ENCODE results near the gene SCO2.

DNA sequence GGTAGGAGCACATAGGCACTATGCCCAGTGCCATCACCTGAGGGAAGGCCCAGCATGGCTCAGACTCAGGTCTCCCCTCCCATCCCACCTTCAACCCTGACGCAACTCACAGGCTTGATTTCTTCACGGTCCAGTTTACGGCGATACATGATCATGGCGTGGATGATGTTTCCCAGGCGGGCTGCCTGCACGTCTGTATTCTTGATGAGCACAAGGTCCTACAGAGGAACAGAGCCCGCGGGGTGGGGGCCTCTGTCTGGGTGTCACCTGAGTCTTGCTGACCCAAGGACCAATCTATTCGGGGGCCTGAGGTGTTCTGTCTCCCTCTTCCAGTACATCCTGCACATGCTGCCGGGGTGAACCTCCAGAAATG is 49.0 kb upstream of the SCO2 start:
- TF ChIP-seq, protein P1, sequence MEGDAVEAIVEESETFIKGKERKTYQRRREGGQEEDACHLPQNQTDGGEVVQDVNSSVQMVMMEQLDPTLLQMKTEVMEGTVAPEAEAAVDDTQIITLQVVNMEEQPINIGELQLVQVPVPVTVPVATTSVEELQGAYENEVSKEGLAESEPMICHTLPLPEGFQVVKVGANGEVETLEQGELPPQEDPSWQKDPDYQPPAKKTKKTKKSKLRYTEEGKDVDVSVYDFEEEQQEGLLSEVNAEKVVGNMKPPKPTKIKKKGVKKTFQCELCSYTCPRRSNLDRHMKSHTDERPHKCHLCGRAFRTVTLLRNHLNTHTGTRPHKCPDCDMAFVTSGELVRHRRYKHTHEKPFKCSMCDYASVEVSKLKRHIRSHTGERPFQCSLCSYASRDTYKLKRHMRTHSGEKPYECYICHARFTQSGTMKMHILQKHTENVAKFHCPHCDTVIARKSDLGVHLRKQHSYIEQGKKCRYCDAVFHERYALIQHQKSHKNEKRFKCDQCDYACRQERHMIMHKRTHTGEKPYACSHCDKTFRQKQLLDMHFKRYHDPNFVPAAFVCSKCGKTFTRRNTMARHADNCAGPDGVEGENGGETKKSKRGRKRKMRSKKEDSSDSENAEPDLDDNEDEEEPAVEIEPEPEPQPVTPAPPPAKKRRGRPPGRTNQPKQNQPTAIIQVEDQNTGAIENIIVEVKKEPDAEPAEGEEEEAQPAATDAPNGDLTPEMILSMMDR (IDR thresholded peaks at IDR 0.05) = no peak
- no peak for TF ChIP-seq POLR2A (IDR thresholded peaks at IDR 0.05)
